ENCODE measurements around the gene RFLNA.

GRCh38 chr12:124254126-124254525 lies 40.8 kb upstream of the RFLNA start:
- TF ChIP-seq CTCF (IDR thresholded peaks at IDR 0.05): no peak
- no peak for TF ChIP-seq EZH2 (IDR thresholded peaks at IDR 0.05)
- no peak for TF ChIP-seq EZH2phosphoT487 (IDR thresholded peaks at IDR 0.05)
